Endothelial cell of umbilical vein (primary cell): ENCODE measurements around the gene MAN2A1. TPM values are rescaled to one million over a fixed set of nuclear protein-coding genes. Genes with fewer than 3 reads are reported as not detected.

Source experiments
- BruUV-seq: library from RNA; stranded (reverse); fragments of 400-500 nt; replicated peaks from 2 replicates; lab custom pipeline; 2021; lab: Mats Ljungman, UMichigan
- CTCF ChIA-PET: fragments of 300-600, 350-600 bp; sonication (Branson Sonifier 250); formaldehyde crosslinking; loops from one replicate; lab custom pipeline; 2021; ENCODE audit warnings: antibody characterized with exemption, inconsistent platforms; lab: Charles Lee
- POLR2A ChIA-PET: fragments of 300-600, 350-600 bp; sonication (Branson Sonifier 250); formaldehyde crosslinking; loops from one replicate; lab custom pipeline; 2021; ENCODE audit warnings: antibody characterized with exemption, inconsistent platforms; lab: Charles Lee
- DNase-seq: peaks from one replicate; pipeline ENCODE4 v3.0.0-alpha.2; 2011; ENCODE audit warnings: low read depth, low spot score
- FAIRE-seq: peaks from 2 replicates; lab custom pipeline; 2011; peaks lifted over from hg19 to GRCh38; lab: Jason Lieb, UNC
- H2AFZ ChIP-seq: 2 replicates; pipeline ENCODE4 v1.6.0; 2012; ENCODE audit warnings: low read depth, low read length, control low read depth, inconsistent platforms
- H3K27ac ChIP-seq: 2 replicates; pipeline ENCODE4 v1.5.1; 2011; ENCODE audit warnings: low read depth, mild to moderate bottlenecking, control low read depth, low read length, moderate library complexity; ENCODE audit not compliant: insufficient read depth
- H3K27me3 ChIP-seq, 2 experiments: 2 replicates each; pipeline versions ENCODE4 v1.6.0 to v1.6.1; 2011; ENCODE audit warnings: low read length in 2 of 2, mixed read lengths in 1 of 2; ENCODE audit not compliant: control insufficient read depth in 2 of 2, insufficient read depth in 2 of 2
- H3K36me3 ChIP-seq, 2 experiments: 2 replicates in 1 of 2; 3 replicates in 1 of 2; pipeline ENCODE4 v1.5.1; 2011; ENCODE audit warnings: low read length in 2 of 2, mild to moderate bottlenecking in 1 of 2, moderate library complexity in 1 of 2; ENCODE audit not compliant: control insufficient read depth in 2 of 2, insufficient read depth in 2 of 2; ENCODE audit errors: extremely low read depth in 1 of 2
- H3K4me1 ChIP-seq: 3 replicates; pipeline ENCODE4 v1.5.1; 2011; ENCODE audit warnings: mild to moderate bottlenecking, low read length; ENCODE audit not compliant: control insufficient read depth, insufficient read depth; ENCODE audit errors: extremely low read depth
- H3K4me2 ChIP-seq: 2 replicates; pipeline ENCODE4 v1.6.1; 2011; ENCODE audit warnings: low read length, control low read depth, mixed read lengths; ENCODE audit not compliant: insufficient read depth
- H3K4me3 ChIP-seq, 3 experiments: fragments of 200-600 bp in 1 of 3; sonication (generic), shearing (Covaris generic) in 1 of 3; replicated peaks in 1 of 3; 2 replicates each; pipeline ENCODE4 v1.5.1; 2011 to 2016; ENCODE audit warnings: control low read depth in 3 of 3, low read length in 3 of 3, mild to moderate bottlenecking in 2 of 3, inconsistent platforms in 1 of 3, low read depth in 1 of 3, moderate library complexity in 1 of 3; ENCODE audit not compliant: insufficient read depth in 1 of 3
- H3K79me2 ChIP-seq: 2 replicates; pipeline ENCODE4 v1.6.0; 2012; ENCODE audit warnings: low read length, inconsistent platforms; ENCODE audit not compliant: control insufficient read depth, insufficient read depth
- H3K9ac ChIP-seq: replicated peaks from 2 replicates; pipeline ENCODE3; 2011; ENCODE audit warnings: low read length, control low read depth; ENCODE audit not compliant: insufficient read depth; ENCODE audit errors: extremely low read depth
- H3K9me1 ChIP-seq: replicated peaks from 3 replicates; pipeline ENCODE4 v1.6.0; 2011; ENCODE audit warnings: mild to moderate bottlenecking, low read length; ENCODE audit not compliant: control insufficient read depth, insufficient read depth; ENCODE audit errors: extremely low read depth
- H3K9me3 ChIP-seq: replicated peaks from 2 replicates; pipeline ENCODE4 v1.5.1; 2012; ENCODE audit warnings: low read length, inconsistent platforms; ENCODE audit not compliant: control insufficient read depth, insufficient read depth
- H4K20me1 ChIP-seq: replicated peaks from 2 replicates; pipeline ENCODE3; 2011; ENCODE audit warnings: mild to moderate bottlenecking, low read length; ENCODE audit not compliant: control insufficient read depth, insufficient read depth; ENCODE audit errors: extremely low read depth
- EZH2 ChIP-seq: IDR thresholded peaks from 2 replicates; pipeline ENCODE4 v1.6.1; 2012; ENCODE audit warnings: borderline replicate concordance, low read depth, mild to moderate bottlenecking, moderate library complexity, low read length, inconsistent platforms; ENCODE audit not compliant: severe bottlenecking
- FOS ChIP-seq: IDR thresholded peaks from 2 replicates; pipeline ENCODE4 v1.6.1; 2011; ENCODE audit warnings: mild to moderate bottlenecking, low read length, moderate library complexity, borderline replicate concordance; ENCODE audit not compliant: insufficient read depth
- GATA2 ChIP-seq: IDR thresholded peaks from 2 replicates; pipeline ENCODE4 v1.7.0; 2011; ENCODE audit warnings: low read depth, mild to moderate bottlenecking, moderate library complexity, mixed read lengths, low read length; ENCODE audit not compliant: insufficient read length, insufficient read depth
- JUN ChIP-seq: IDR thresholded peaks from 2 replicates; pipeline ENCODE4 v1.6.1; 2011; ENCODE audit warnings: borderline replicate concordance, low read depth; ENCODE audit not compliant: insufficient read length, insufficient read depth
- MYC ChIP-seq: IDR thresholded peaks from one replicate; pipeline ENCODE4 v1.6.1; 2011; ENCODE audit warnings: mild to moderate bottlenecking, low read depth, low read length
- POLR2A ChIP-seq: IDR thresholded peaks from 2 replicates; pipeline ENCODE4 v1.6.1; 2012; ENCODE audit warnings: low read depth, mild to moderate bottlenecking, control low read depth, low read length
- POLR2AphosphoS5 ChIP-seq: IDR thresholded peaks from 2 replicates; pipeline ENCODE4 v1.6.1; 2012; ENCODE audit warnings: low read depth, mild to moderate bottlenecking, control low read depth, low read length, moderate library complexity; ENCODE audit not compliant: insufficient read depth
- dilution Hi-C: fragments of 300-500 bp; cut with MboI; formaldehyde crosslinking; loops from one replicate; pipeline ENCODE4 v1.15.0; 2019; ENCODE audit warnings: low sequenced_read_pairs; ENCODE audit not compliant: extremely low pct_ligation_motif_present
- intact Hi-C: fragments of 100-400 bp; cut with micrococcal nuclease; formaldehyde crosslinking; loops from one replicate; pipeline ENCODE4 v1.10.0; 2022
- polyA plus RNA-seq, 4 experiments: library from polyadenylated mRNA; depleted of rRNA in 3 of 4; stranded (reverse) in 3 of 4; unstranded in 1 of 4; fragments of >200 nt; gene quantifications; 2 replicates each; pipeline versions ENCODE4 v1.2.1 to v1.2.3, GENCODE V29; 2011 to 2012; ENCODE audit warnings: missing spikeins in 1 of 4
- total RNA-seq: library from RNA; stranded (reverse); gene quantifications from 2 replicates; pipeline ENCODE4 v1.2.3, GENCODE V29; 2021
- TF ChIP-seq, protein P1 (sequence below), 2 donors: IDR thresholded peaks; 1 replicate in 1 of 2; 2 replicates in 1 of 2; pipeline ENCODE4 v1.5.1; 2011; ENCODE audit warnings: low read length in 2 of 2, mild to moderate bottlenecking in 2 of 2, moderate library complexity in 2 of 2, control low read depth in 1 of 2, inconsistent platforms in 1 of 2, low read depth in 1 of 2; ENCODE audit not compliant: insufficient read depth in 1 of 2; ENCODE audit errors: extremely low read depth in 1 of 2
- TF ChIP-seq, protein P2 (sequence below): IDR thresholded peaks from 2 replicates; pipeline ENCODE4 v1.6.1; 2011; ENCODE audit not compliant: insufficient read depth, insufficient read length

The MAN2A1 gene
- total and polyA plus RNA-seq, 2 donors (not counting 3 experiments of a cell fraction or from before 2014, with no cell fraction given) = 20.8 to 54.8 TPM

DNA sequence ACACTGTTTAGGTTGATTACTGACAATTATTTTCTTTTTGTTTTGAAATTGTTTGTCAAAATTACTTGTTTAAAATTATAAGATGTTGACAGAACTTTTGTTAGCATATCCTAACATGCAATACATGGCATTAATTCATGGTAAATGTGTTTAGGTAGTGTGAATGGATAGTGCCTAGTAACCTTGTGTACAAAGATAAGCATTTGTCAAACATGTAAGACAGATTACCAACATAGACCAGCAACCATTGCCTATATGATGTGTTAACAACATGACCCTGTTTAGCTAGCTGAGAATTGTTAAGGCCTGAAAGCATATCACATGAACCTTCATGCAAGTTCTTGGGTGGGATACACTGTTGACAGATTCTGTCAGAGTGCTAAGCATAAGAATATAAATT is 13.4 kb downstream of the MAN2A1 start:
- intact Hi-C loops = no loop called here
- TF ChIP-seq POLR2A = no peak
- TF ChIP-seq, protein P1, sequence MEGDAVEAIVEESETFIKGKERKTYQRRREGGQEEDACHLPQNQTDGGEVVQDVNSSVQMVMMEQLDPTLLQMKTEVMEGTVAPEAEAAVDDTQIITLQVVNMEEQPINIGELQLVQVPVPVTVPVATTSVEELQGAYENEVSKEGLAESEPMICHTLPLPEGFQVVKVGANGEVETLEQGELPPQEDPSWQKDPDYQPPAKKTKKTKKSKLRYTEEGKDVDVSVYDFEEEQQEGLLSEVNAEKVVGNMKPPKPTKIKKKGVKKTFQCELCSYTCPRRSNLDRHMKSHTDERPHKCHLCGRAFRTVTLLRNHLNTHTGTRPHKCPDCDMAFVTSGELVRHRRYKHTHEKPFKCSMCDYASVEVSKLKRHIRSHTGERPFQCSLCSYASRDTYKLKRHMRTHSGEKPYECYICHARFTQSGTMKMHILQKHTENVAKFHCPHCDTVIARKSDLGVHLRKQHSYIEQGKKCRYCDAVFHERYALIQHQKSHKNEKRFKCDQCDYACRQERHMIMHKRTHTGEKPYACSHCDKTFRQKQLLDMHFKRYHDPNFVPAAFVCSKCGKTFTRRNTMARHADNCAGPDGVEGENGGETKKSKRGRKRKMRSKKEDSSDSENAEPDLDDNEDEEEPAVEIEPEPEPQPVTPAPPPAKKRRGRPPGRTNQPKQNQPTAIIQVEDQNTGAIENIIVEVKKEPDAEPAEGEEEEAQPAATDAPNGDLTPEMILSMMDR (IDR thresholded peaks at IDR 0.05; ENCODE audit: extremely low read depth in 1 of 2, insufficient read depth in 1 of 2, low read depth in 1 of 2, low read length in 2 of 2) = no peak
- no peak for TF ChIP-seq MYC
- no peak for TF ChIP-seq FOS
- no peak for TF ChIP-seq JUN
- TF ChIP-seq, protein P2, sequence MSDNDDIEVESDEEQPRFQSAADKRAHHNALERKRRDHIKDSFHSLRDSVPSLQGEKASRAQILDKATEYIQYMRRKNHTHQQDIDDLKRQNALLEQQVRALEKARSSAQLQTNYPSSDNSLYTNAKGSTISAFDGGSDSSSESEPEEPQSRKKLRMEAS = no peak
- no peak for TF ChIP-seq EZH2
- no peak for TF ChIP-seq POLR2AphosphoS5
- no peak for TF ChIP-seq GATA2
- no peaks in the 10 kb centered on the region for H3K4me1 ChIP-seq
- DNase-seq = no peak
- no TSS peak for BruUV-seq
- H3K79me2 ChIP-seq = peaks cover 74% of the 10 kb centered on the region
- H4K20me1 ChIP-seq = peaks cover 3% of the 10 kb centered on the region
- FAIRE-seq = no peak
- H3K4me3 ChIP-seq = no peak overlapping the region
- no peak overlapping the region for H3K27ac ChIP-seq
- H2AFZ ChIP-seq = no peak overlapping the region
- no peaks in the 10 kb centered on the region for H3K9me1 ChIP-seq
- POLR2A ChIA-PET = no interaction called here
- H3K9ac ChIP-seq = no peak overlapping the region
- no peaks in the 10 kb centered on the region for H3K9me3 ChIP-seq
- CTCF ChIA-PET = no interaction called here
- no peak overlapping the region for H3K4me2 ChIP-seq
- dilution Hi-C loops = no loop called here
- no peaks in the 10 kb centered on the region for H3K36me3 ChIP-seq
- H3K27me3 ChIP-seq = no peaks in the 10 kb centered on the region
